IPS-18c (cell line): ENCODE results near the gene SLC19A1.
"Not testable (repeated sequence)": the region's sequence is repeated elsewhere in the genome, so short reads cannot be mapped to it uniquely, and the experiment has no call there.

Source experiments
- H3K4me3 ChIP-seq: 2 replicates; pipeline ENCODE4 v1.7.0; 2013; ENCODE audit warnings: low read depth, mild to moderate bottlenecking, low read length, moderate library complexity; ENCODE audit not compliant: insufficient read depth
- H3K9me3 ChIP-seq: one replicate; pipeline ENCODE4 v1.6.1; 2013; ENCODE audit warnings: mild to moderate bottlenecking, low read length, moderate library complexity; ENCODE audit not compliant: control insufficient read depth, insufficient read depth

SLC19A1 gene

GRCh38 chr21:45531393-45532215 lies 10.6 kb downstream of the SLC19A1 start:
- Histone ChIP-seq H3K4me3 (no peak overlapping the region), H3K9me3 (no peaks in the 10 kb centered on the region)

GRCh38 chr21:45531114-45531392 lies 11.2 kb downstream of the SLC19A1 start:
- not testable (repeated sequence) for H3K4me3 ChIP-seq, H3K9me3 ChIP-seq

GRCh38 chr21:45530423-45531113 lies 11.7 kb downstream of the SLC19A1 start:
- Histone ChIP-seq H3K9me3 (no peaks in the 10 kb centered on the region), H3K4me3 (no peak overlapping the region)

GRCh38 chr21:45529785-45530422 lies 12.3 kb downstream of the SLC19A1 start:
- Histone ChIP-seq H3K4me3 (no peak overlapping the region), H3K9me3 (no peaks in the 10 kb centered on the region)

GRCh38 chr21:45528981-45529784 lies 13.1 kb downstream of the SLC19A1 start:
- no peak overlapping the region for H3K4me3 ChIP-seq
- H3K9me3 ChIP-seq: no peaks in the 10 kb centered on the region

- H3K4me3 ChIP-seq: no peak overlapping the region
- H3K9me3 ChIP-seq: no peaks in the 10 kb centered on the region
These were observed 14.1 kb downstream of the SLC19A1 start for GRCh38 chr21:45528028-45528705.

- not testable (repeated sequence) for H3K9me3 ChIP-seq, H3K4me3 ChIP-seq
These were observed 14.9 kb downstream of the SLC19A1 start for GRCh38 chr21:45527151-45527999.

GRCh38 chr21:45525910-45526306 lies 16.3 kb downstream of the SLC19A1 start:
- H3K9me3 ChIP-seq: peaks cover 2% of the 10 kb centered on the region
- no peak overlapping the region for H3K4me3 ChIP-seq

GRCh38 chr21:45525153-45525909 lies 16.9 kb downstream of the SLC19A1 start:
- Histone ChIP-seq H3K9me3 (peaks cover 6% of the 10 kb centered on the region), H3K4me3 (no peak overlapping the region)

GRCh38 chr21:45524756-45525152 lies 17.5 kb downstream of the SLC19A1 start:
- H3K9me3 ChIP-seq: peaks cover 6% of the 10 kb centered on the region
- no peak overlapping the region for H3K4me3 ChIP-seq

GRCh38 chr21:45523411-45524101 lies 18.7 kb downstream of the SLC19A1 start:
- Histone ChIP-seq H3K4me3 (no peak overlapping the region), H3K9me3 (peaks cover 6% of the 10 kb centered on the region)

GRCh38 chr21:45522986-45523385 lies 19.3 kb downstream of the SLC19A1 start:
- H3K4me3 ChIP-seq: no peak overlapping the region
- peaks cover 6% of the 10 kb centered on the region for H3K9me3 ChIP-seq

GRCh38 chr21:45522381-45522780 lies 19.9 kb downstream of the SLC19A1 start:
- H3K4me3 ChIP-seq: no peak overlapping the region
- H3K9me3 ChIP-seq: peaks cover 6% of the 10 kb centered on the region

GRCh38 chr21:45521241-45521640 lies 21.0 kb downstream of the SLC19A1 start:
- H3K4me3 ChIP-seq: no peak overlapping the region
- H3K9me3 ChIP-seq: peaks cover 6% of the 10 kb centered on the region

- Histone ChIP-seq H3K9me3 (peaks cover 6% of the 10 kb centered on the region), H3K4me3 (no peak overlapping the region)
These were observed 23.1 kb downstream of the SLC19A1 start for GRCh38 chr21:45519182-45519581.
